ENCODE results near the gene CLIP1.

Gene CLIP1

DNA sequence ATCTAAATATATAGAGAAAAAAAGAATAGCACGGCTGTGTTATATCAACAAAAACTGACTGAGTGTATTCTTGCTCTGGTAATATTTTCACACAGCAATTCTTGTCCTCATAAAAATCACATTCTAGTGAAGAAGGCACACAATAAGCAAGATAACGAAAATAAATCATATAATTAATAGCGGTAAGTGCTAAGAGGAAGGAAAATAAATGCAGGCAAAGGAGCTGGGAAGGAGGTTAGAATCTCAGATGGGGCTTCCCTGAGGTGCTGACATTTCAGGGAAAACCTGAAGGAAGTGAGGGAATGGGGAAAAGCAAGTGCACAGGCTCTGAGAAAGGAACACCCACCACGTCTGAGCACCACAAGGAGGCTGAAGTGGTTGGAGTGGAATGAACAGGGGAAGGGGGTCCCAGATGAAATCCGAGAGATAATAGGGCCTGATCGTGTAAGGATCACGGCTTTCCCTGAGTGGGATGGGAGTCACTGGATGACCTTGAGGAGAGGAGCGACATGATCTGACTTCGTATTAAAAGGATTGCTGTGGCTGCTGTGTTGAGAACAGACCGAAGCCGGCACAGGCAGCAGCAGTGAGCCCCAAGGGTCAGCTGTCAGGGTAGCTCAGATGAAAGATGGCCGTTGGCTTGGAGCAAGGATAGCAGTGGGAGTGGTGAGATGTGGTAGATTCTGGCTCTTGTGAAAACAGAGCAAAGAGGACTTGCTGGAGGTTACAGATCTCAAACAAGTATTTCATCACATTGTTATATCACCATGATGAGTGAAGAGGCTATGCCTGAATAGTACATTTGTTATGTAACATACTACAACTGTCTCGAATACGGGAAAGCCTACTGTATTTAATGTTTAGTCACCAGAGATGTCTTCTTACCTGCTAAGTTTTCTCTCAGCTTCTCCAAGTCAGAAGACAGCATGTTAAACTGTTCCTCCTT, 89.1 kb downstream of the CLIP1 start:
- TF ChIP-seq, protein P1, sequence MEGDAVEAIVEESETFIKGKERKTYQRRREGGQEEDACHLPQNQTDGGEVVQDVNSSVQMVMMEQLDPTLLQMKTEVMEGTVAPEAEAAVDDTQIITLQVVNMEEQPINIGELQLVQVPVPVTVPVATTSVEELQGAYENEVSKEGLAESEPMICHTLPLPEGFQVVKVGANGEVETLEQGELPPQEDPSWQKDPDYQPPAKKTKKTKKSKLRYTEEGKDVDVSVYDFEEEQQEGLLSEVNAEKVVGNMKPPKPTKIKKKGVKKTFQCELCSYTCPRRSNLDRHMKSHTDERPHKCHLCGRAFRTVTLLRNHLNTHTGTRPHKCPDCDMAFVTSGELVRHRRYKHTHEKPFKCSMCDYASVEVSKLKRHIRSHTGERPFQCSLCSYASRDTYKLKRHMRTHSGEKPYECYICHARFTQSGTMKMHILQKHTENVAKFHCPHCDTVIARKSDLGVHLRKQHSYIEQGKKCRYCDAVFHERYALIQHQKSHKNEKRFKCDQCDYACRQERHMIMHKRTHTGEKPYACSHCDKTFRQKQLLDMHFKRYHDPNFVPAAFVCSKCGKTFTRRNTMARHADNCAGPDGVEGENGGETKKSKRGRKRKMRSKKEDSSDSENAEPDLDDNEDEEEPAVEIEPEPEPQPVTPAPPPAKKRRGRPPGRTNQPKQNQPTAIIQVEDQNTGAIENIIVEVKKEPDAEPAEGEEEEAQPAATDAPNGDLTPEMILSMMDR (IDR thresholded peaks at IDR 0.05; ENCODE audit: borderline replicate concordance, insufficient read depth, low read depth, low read length) = no peak
- no peak overlapping the region for H3K4me3 ChIP-seq (ENCODE audit: low read depth, low read length)

DNA sequence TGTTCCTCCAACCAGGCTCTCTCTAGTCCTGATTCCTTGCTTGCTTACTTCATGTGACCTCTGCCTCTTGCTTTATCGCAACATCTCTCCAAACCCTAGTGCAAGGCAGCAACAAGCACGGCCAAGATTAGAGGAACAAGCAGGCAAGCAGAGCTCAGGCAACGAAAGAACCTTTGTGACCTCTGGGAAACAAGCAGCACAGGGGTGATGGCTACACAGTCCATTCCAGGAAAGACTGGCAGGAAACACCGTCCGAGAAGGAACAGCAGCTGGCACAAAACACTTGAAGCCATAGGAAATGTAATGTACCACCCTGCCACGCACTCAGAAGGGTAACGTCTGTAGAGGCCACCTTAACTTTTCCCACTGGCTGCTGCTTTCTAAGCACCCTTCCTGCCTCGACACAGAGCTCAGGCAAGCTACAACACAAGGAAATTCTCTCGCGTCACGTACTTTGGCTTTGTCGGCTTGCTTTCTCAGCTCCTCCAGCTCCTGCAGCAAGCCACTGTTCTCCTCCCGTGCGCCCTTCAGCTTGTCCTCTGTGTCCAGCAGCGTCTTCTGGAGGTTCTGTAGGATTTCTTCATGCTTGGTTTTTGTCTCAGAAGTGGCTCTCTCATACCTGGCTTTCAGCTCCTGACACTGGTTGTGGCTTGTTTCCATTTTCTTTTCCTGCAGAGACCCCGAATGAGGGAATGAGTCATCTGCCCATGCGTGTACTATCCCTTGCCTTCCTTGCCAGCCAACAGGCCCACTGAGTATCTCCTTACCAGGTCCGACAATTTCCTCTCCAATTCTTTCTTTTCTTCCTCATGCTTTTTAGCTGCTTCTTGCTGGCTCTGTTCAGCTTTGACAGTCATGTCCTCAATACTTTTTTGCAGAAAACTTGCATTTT, 94.7 kb downstream of the CLIP1 start:
- TF ChIP-seq, protein P1 (IDR thresholded peaks at IDR 0.05; ENCODE audit: borderline replicate concordance, insufficient read depth, low read depth, low read length) = no peak
- H3K4me3 ChIP-seq (ENCODE audit: low read depth, low read length) = no peak overlapping the region

DNA sequence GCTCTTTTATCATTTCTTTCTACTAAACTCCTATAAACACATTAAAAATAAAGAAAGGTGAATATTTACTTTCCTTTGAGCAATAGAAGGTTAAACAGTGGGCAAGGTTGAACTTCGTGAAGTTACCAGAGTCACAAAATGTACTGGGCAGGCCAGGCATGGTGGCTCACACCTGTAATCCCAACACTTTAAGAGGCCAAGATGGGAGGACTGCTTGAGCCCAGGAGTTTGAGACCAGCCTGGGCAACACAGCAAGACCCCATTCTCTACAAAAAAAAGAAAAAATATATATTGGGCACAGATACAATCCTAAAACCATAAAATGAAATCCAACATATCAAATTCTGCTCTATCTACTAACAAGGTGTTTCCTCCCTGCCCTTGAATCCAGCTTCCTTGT, 95.5 kb downstream of the CLIP1 start:
- no peak overlapping the region for H3K4me3 ChIP-seq (ENCODE audit: low read depth, low read length)
- TF ChIP-seq, protein P1 (IDR thresholded peaks at IDR 0.05; ENCODE audit: borderline replicate concordance, insufficient read depth, low read depth, low read length) = no peak

DNA sequence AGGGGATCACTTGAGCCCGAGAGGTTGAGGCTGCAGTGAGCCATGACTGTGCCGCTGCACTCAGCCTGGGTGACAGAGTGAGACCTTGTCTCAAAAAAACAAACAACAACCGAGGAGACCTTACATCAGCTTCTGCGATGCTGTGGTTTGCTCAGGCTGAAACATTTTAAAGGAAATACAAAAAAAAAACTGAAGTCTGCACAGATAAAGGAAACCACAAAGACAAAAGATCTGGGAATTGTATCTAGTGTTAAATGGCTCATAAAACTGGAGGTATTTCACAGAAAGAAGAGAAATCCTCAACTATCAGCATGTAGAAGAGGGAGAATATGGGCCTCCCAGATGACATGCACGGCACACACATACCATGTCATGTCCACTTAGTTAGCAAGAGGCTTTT, 95.9 kb downstream of the CLIP1 start:
- TF ChIP-seq, protein P1 (IDR thresholded peaks at IDR 0.05; ENCODE audit: borderline replicate concordance, insufficient read depth, low read depth, low read length) = no peak
- H3K4me3 ChIP-seq (ENCODE audit: low read depth, low read length) = no peak overlapping the region

DNA sequence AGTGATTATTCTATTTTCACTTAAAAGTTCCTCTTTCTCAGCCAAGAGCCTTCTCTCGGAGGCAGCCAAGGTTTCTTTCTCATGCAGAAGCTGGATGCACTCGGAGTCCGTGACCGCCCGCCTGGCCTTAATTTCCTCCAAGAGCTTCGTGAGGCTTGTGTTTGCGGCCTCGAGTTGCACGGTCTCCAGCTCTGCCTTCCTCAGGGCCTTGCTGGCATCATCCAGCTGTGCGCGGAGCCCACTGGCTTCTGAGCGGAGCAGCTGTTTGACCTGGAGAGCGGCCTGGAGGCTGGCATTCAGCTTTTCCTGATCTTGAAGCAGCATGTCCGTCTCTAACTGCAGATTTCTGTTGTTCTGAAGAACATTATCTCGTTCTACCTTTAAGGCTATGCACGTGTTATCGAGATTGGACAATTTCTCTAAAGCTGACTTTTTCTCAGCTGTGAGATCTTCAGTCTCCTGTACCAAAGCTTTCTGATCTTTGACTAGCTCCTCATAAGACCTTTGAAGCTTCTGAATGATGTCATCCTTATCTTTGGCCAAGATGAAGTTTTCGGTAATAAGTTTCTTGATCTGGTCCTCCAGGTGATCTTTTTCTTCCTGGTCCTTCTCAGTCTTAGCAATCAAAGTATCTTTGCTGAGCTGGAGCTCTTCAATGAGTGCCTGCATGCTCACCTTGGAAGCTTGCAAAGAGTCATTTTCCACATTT, 99.0 kb downstream of the CLIP1 start:
- TF ChIP-seq, protein P1 (IDR thresholded peaks at IDR 0.05; ENCODE audit: borderline replicate concordance, insufficient read depth, low read depth, low read length) = no peak
- H3K4me3 ChIP-seq (ENCODE audit: low read depth, low read length) = no peak overlapping the region

DNA sequence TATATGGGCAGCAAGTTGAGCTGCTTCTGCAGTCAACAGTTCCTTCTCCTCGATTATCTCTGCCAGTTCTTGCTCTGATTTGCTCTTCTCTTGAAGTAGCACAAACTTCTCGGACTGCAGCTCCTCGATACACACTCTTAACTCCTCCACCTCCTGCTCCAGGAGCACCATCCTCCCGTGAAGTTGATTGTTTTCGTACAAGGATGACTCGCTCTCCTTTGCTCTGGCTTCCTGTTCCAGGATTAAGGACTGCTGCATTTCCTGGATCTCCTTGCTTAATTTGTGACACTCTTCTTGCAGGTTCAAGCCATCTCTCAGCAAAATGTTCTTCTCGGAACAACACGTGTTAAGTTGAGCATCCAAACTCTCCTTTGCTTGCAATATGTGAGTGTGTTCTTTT, 100.0 kb downstream of the CLIP1 start:
- no peak overlapping the region for H3K4me3 ChIP-seq (ENCODE audit: low read depth, low read length)
- TF ChIP-seq, protein P1 (IDR thresholded peaks at IDR 0.05; ENCODE audit: borderline replicate concordance, insufficient read depth, low read depth, low read length) = no peak

Data from GM12875 (cell line).